Type B pancreatic cell (in vitro differentiated cells): ENCODE data around the gene ILK. TPM values are rescaled to one million over a fixed set of nuclear protein-coding genes. Genes with fewer than 3 reads are reported as not detected.

ENCODE experiments used
- DNase-seq: peaks from one replicate; pipeline ENCODE4 v3.0.0; 2021; ENCODE audit warnings: mixed read lengths; ENCODE audit not compliant: unreplicated experiment; ENCODE audit errors: extremely low spot score
- H3K27ac Mint-ChIP-seq: 2 replicates; pipeline ENCODE4 v1.8.0; 2021; ENCODE audit warnings: mild to moderate bottlenecking, mixed read lengths
- H3K27me3 Mint-ChIP-seq: 2 replicates; pipeline ENCODE4 v1.8.0; 2021; ENCODE audit warnings: mixed read lengths
- H3K36me3 Mint-ChIP-seq: 2 replicates; pipeline ENCODE4 v1.8.0; 2021; ENCODE audit warnings: mixed read lengths
- H3K4me1 Mint-ChIP-seq: one replicate; pipeline ENCODE4 v1.8.0; 2021; ENCODE audit warnings: mixed read lengths; ENCODE audit not compliant: unreplicated experiment
- H3K4me3 Mint-ChIP-seq: 2 replicates; pipeline ENCODE4 v1.8.0; 2021; ENCODE audit warnings: mild to moderate bottlenecking, mixed read lengths
- H3K9me3 Mint-ChIP-seq: 2 replicates; pipeline ENCODE4 v1.8.0; 2021; ENCODE audit warnings: mixed read lengths
- CTCF ChIP-seq: fragments of 200-600 bp; sonication (generic); conservative IDR thresholded peaks from 2 replicates; pipeline ENCODE4 v1.5.0; 2021; ENCODE audit warnings: antibody characterized with exemption, mild to moderate bottlenecking
- total RNA-seq: library from RNA; stranded (reverse); gene quantifications from 2 replicates; pipeline ENCODE4 v1.2.1, GENCODE V29; 2021; ENCODE audit warnings: low replicate concordance

Gene ILK
- total RNA-seq, 1 donor from 2014 or later: 135 TPM

- Mint-ChIP-seq H3K27me3 (no peaks in the 10 kb centered on the region), H3K27ac (no peak overlapping the region), H3K4me3 (no peak overlapping the region), H3K36me3 (peaks cover 11% of the 10 kb centered on the region), H3K9me3 (no peaks in the 10 kb centered on the region), H3K4me1 (peaks cover 6% of the 10 kb centered on the region)
- no peak for TF ChIP-seq CTCF
- DNase-seq: no peak
Measured at GRCh38 chr11:6565325-6565724, 38.2 kb upstream of the ILK start.

- Mint-ChIP-seq H3K27ac (no peak overlapping the region), H3K4me3 (no peak overlapping the region), H3K27me3 (no peaks in the 10 kb centered on the region), H3K9me3 (no peaks in the 10 kb centered on the region), H3K36me3 (peaks cover 11% of the 10 kb centered on the region), H3K4me1 (peaks cover 6% of the 10 kb centered on the region)
- no peak for DNase-seq
- TF ChIP-seq CTCF: no peak
Measured at GRCh38 chr11:6565988-6566703, 37.4 kb upstream of the ILK start.

DNA sequence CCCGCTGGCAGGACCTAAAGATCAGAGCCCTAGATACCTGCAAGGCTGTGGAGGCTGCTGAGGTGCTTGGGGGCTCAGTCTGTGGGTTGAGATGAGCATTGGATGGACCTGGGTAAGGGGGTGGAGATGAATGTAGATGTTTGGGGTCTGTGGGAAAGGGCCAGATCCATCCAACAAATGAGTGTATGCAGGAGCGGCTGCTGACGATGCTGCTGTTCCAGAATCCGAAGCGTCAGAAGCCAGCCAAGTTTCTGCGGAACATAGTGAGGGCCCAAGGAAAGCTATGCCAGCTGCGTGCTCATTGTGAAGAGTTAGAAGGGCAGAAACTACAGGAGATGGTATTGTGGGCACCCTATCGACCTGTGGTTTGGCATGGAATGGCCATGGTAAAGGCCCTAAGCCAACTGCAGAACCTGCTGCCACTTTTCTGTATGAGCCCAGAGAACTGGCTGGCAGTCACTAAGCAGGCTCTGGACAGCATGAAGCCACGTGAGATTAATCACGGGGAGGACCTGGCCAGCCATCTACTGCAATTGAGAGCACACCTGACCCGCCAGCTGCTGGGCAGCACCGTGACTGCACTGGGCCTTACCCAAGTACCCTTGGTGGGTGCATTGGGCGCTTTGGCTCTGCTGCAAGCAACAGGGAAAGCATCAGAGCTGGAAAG, 36.7 kb upstream of the ILK start:
- H3K27me3 Mint-ChIP-seq: no peaks in the 10 kb centered on the region
- no peak overlapping the region for H3K27ac Mint-ChIP-seq
- DNase-seq: no peak
- TF ChIP-seq CTCF: no peak
- peaks cover 13% of the 10 kb centered on the region for H3K36me3 Mint-ChIP-seq
- no peak overlapping the region for H3K4me3 Mint-ChIP-seq
- H3K4me1 Mint-ChIP-seq: peaks cover 6% of the 10 kb centered on the region
- H3K9me3 Mint-ChIP-seq: no peaks in the 10 kb centered on the region

DNA sequence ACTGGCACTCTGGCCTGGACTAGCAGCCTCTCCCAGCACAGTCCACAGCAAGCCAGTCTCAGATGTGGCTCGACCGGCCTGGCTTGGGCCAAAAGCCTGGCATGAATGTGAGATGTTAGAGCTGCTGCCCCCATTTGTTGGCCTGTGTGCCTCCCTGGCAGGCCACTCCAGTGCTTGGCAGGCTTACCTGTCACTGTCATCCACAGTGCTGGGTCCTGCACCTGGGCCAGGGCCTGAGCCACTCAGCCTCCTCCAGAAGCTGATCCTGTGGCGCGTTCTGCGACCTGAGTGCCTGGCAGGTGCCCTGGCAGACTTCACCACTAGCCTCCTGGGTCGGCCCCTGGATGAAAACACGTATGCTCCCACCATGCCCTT, 36.2 kb upstream of the ILK start:
- Mint-ChIP-seq H3K9me3 (no peaks in the 10 kb centered on the region), H3K4me3 (no peak overlapping the region), H3K27me3 (no peaks in the 10 kb centered on the region), H3K36me3 (peaks cover 18% of the 10 kb centered on the region), H3K4me1 (peaks cover 6% of the 10 kb centered on the region), H3K27ac (no peak overlapping the region)
- no peak for DNase-seq
- no peak for TF ChIP-seq CTCF

GRCh38 chr11:6568191-6568918, 35.2 kb upstream of the ILK start:
- peak overlapping the region; percentile 34 for H3K4me3 Mint-ChIP-seq

More at GRCh38 chr11:6568191-6568918, 35.2 kb upstream of the ILK start:
- no peak for DNase-seq
- no peak for TF ChIP-seq CTCF
- no peaks in the 10 kb centered on the region for H3K9me3 Mint-ChIP-seq
- H3K27me3 Mint-ChIP-seq: no peaks in the 10 kb centered on the region
- peaks cover 19% of the 10 kb centered on the region for H3K36me3 Mint-ChIP-seq
- H3K4me1 Mint-ChIP-seq: peaks cover 6% of the 10 kb centered on the region
- H3K27ac Mint-ChIP-seq: peak overlapping the region; percentile 18
